HG03571 (cell line): ENCODE results near the gene GSK3B.

ENCODE experiments used
- ATAC-seq: cut with Tn5 transposase; IDR thresholded peaks from one replicate; pipeline ENCODE4 v1.9.1; 2021; ENCODE audit not compliant: unreplicated experiment

The GSK3B gene

DNA sequence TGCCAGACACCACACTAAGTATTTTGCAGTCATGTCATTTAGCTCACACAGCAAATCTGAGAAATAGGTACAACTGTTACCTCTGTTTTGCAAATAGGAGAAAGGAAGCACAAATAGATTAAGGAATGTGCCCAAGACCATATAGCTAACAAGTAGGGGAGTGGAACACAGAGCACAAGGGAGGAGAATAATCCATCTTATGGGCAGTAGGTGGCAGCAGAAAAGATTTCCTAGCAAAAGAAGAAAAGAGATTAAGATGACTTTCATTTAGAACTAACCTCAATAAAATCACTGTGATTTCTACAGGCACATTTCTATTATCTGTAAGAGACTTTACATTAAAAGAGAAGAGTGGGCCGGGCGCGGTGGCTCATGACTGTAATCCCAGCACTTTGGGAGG lies 263.2 kb downstream of the GSK3B start:
- ATAC-seq = no peak

GRCh38 chr3:119829420-119829819 lies 264.8 kb downstream of the GSK3B start:
- ATAC-seq = no peak

GRCh38 chr3:119826711-119827608 lies 267.3 kb downstream of the GSK3B start:
- no peak for ATAC-seq

GRCh38 chr3:119825820-119826219 lies 268.4 kb downstream of the GSK3B start:
- ATAC-seq = no peak

- no peak for ATAC-seq
Observed at GRCh38 chr3:119819806-119820205, 274.4 kb downstream of the GSK3B start.

DNA sequence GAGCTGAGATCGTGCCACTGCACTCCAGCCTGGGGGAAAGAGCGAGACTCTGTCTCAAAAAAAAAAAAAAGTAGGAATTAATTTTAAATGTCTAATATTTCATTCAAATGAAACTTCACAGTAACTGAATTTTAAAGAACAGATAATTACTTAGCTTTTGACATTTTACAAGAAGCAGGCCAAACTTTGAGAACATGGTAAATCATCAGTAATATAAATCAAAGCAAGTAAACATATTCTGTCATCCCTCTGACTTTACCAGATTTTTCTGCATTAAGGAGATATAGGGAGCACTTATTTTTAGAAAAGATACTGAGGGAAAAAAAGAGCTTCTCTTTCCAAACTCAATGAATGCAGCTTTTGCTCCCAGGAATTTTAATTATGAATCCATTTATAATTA lies 275.3 kb downstream of the GSK3B start:
- no peak for ATAC-seq

- no peak for ATAC-seq
Observed at GRCh38 chr3:119817583-119818363, 276.5 kb downstream of the GSK3B start.

DNA sequence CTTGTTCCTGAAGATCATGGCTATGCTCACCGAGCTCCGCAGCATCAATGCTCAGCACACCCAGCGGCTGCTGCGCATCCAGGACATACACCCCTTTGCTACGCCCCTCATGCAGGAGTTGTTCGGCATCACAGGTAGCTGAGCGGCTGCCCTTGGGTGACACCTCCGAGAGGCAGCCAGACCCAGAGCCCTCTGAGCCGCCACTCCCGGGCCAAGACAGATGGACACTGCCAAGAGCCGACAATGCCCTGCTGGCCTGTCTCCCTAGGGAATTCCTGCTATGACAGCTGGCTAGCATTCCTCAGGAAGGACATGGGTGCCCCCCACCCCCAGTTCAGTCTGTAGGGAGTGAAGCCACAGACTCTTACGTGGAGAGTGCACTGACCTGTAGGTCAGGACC lies 277.2 kb downstream of the GSK3B start:
- ATAC-seq = no peak

GRCh38 chr3:119815716-119816115 lies 278.5 kb downstream of the GSK3B start:
- ATAC-seq = no peak

DNA sequence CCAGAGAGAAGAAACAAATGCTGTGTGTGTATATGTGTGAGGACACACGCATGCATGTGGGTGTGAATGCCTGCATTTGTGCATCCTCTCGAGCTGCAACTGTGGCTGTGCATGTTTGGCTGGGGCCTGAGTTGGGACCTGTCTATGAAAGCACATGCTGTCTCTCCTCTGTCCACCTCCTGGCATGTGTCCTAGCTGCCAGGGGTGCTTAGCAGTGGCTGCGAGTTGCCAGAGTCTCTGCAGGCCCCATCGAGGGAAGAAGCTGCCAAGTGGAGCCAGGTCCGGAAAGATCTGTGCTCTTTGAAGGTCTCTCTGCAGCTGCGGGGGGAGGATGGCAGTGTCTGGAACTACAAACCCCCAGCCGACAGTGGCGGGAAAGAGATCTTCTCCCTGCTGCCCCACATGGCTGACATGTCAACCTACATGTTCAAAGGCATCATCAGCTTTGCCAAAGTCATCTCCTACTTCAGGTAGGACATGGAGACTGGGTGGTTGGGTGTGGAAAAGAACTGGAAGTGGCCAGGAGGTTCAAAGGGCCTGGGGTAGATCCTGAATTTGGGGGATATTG lies 281.7 kb downstream of the GSK3B start:
- no peak for ATAC-seq

DNA sequence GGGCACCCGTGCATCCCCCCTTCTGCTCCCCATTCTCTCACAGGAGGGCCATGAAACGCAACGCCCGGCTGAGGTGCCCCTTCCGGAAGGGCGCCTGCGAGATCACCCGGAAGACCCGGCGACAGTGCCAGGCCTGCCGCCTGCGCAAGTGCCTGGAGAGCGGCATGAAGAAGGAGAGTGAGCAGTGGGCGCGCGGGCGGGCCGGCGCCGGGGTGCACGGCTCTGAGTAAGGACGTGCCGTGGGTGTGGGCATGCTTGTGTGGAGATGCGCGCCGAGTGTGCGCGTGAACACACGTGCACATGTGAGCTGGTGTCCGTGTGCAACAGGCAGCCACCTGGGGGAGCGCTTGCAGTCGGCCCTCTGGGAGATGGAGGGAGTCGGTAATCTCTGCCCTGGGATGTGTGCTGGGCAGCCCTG lies 284.2 kb downstream of the GSK3B start:
- peak; percentile 64 for ATAC-seq

DNA sequence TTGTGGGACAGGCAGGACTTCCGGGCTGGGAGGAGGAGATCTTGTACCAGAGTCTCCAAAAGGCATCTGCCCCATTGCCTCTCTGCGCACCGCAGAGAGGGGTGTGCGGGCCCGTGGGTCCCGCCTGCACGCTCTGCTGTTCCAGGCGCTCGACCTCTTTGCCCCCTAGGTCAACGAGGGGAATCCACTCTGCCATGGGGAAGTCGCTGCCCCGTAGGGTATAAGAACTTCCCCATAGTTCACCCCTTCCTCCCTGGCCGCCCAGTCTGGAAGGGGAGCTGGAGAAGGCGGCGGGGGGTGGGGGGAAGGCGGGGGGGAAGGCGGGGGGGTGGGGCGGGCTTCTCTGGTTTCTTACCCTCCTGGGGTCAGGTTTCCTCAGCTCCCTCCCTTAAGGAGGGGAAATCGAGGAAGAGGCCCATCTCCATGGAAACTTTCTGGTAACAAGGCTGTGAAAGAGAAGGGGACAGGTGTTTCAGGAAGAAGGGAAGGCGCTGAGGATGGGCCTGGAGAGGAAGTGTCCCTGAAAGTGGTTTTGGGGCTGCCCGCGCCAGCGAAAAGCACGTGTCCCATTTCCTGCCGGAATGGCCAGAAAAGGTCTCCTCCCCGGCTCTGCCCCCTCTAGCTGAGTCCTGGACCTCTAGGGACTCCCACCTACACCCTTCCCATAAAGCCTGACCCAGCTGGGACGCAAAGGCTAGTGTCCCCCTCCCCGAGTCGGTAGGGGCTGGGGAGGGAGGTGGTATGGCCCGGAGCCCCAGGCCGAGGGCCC lies 284.8 kb downstream of the GSK3B start:
- ATAC-seq = peak; percentile 53

DNA sequence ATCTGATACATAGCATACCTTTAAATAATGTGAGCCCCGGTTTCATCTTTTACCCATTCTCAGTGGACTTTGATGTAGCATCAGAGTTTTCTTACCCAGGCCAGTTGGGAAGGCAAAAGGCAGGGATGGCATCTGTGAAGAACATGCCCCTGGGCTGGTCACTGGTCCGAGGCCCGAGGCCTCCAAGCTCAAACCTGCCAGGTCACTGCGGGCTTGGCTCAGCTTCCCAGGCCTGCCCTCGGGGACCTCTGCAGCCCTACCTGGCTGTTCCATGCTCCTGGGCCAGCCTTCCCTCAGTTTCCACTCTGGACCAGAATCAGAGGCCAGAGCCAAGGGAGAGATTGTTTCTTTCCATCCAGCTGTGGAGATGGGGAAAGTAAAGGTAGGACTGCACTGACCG lies 285.4 kb downstream of the GSK3B start:
- no peak for ATAC-seq

- ATAC-seq = no peak
Observed at GRCh38 chr3:119808244-119808643, 286.0 kb downstream of the GSK3B start.

GRCh38 chr3:119800844-119801243 lies 293.4 kb downstream of the GSK3B start:
- ATAC-seq = no peak

DNA sequence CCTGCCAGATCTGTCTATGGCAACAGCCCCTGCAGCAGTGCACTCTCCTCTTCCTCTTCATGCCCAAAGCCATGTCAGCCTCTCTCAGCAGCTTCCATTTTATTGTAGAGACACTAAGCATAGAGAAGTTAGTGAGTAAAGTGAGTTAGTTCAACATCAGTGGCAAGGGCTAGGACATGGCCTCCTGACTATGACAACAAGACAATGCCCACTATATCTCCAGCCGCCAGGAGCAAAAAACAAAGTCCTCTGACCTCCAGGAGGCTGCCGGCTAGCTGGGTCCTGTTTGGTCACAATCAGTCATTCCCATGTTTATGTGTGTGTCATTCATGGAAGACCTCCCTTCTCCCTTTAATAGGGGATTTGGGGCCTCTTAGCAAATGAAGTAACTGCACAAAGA lies 297.5 kb downstream of the GSK3B start:
- ATAC-seq = no peak

DNA sequence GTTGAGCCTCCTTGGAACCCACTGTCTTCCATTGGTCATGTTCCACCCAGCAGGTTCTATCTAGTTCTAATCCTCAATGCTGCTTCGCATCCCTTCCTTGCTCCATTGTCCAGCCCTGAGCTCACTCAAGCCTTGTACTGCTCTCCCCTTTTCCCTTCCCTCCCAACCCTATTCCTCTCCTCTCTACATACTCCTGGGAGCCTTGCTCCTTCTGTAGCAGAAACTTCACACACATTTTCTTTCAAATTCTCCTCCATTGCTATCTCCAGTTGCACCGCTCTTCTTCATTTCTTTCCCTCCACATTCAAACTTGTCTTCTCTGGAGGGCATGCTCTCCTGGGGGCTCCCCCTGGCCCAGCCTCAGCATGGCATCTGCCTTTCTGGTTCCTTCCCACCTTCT lies 297.9 kb downstream of the GSK3B start:
- ATAC-seq = no peak

GRCh38 chr3:119795849-119796248 lies 298.4 kb downstream of the GSK3B start:
- no peak for ATAC-seq

GRCh38 chr3:119794971-119795612 lies 299.2 kb downstream of the GSK3B start:
- ATAC-seq = no peak

DNA sequence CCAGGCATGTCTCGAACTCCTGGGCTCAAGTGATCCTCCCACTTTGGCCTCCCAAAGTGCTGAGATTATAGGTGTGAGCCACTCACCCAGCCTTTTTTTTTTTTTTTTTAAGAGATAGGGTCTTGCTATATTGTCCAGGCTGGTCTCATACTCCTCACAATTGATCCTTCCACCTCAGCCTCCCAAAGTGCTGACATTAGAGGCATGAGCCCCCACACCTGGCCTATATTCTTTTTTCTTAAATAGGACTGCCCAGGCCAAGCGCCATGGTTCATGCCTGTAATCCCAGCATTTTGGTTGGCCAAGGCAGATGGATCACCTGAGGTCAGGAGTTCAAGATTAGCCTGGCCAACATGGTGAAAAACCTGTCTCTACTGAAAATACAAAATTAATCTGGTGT lies 299.8 kb downstream of the GSK3B start:
- ATAC-seq = no peak

DNA sequence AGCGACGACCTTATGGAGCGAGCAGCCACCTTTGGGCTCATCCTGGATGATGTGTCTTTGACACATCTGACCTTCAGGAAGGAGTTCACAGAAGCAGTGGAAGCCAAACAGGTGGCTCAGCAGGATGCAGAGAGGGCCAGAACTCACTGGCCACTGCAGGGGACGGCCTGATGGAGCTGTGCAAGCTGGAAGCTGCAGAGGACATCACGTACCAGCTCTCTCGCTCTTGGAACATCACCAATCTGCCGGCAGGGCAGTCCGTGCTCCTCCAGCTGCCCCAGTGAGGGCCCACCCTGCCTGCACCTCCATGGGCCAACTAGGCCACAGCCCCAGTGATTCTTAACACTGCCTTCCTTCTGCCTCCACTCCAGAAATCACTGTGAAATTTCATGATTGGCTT lies 302.0 kb downstream of the GSK3B start:
- no peak for ATAC-seq
